Panc1 (cell line): Measurements from ENCODE around the gene TRDN.

Source experiments
- POLR2AphosphoS5 ChIP-seq: IDR thresholded peaks from 2 replicates; pipeline ENCODE4 v1.6.1; 2012; ENCODE audit warnings: mild to moderate bottlenecking, low read depth, low read length, moderate library complexity
- TF ChIP-seq, protein P1 (sequence below): fragments of 450-650 bp; IDR thresholded peaks from 2 replicates; pipeline ENCODE4 v1.5.1; 2017; ENCODE audit warnings: mild to moderate bottlenecking

DNA sequence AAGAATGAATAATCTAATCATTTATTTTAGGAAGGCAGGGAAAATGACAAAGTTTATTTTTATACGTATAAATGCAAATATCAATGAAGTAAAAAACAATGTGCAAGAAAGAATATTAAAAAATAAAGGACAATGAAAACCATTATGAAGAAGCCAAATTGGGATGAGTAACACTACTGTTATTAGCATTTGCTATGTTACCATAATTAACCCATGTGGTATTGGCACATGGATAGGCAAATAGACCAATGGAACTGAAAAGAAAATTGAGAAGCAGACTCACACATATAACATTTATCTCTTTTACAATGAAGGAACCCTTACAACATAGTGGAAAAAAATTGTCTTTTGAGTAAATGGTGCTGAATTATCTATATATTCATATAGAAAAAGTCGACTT, 426.1 kb downstream of the TRDN start:
- TF ChIP-seq, protein P1, sequence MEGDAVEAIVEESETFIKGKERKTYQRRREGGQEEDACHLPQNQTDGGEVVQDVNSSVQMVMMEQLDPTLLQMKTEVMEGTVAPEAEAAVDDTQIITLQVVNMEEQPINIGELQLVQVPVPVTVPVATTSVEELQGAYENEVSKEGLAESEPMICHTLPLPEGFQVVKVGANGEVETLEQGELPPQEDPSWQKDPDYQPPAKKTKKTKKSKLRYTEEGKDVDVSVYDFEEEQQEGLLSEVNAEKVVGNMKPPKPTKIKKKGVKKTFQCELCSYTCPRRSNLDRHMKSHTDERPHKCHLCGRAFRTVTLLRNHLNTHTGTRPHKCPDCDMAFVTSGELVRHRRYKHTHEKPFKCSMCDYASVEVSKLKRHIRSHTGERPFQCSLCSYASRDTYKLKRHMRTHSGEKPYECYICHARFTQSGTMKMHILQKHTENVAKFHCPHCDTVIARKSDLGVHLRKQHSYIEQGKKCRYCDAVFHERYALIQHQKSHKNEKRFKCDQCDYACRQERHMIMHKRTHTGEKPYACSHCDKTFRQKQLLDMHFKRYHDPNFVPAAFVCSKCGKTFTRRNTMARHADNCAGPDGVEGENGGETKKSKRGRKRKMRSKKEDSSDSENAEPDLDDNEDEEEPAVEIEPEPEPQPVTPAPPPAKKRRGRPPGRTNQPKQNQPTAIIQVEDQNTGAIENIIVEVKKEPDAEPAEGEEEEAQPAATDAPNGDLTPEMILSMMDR, result no peak
- TF ChIP-seq POLR2AphosphoS5, result no peak
